Peyer's patch (tissue), 4 donors: ENCODE results near the gene ZBTB16. TPM values are rescaled to one million over a fixed set of nuclear protein-coding genes. Genes with fewer than 3 reads are reported as not detected.
A peak's percentile ranks its signal among the peaks of the same experiment; 100 is the strongest.

Source experiments
- DNase-seq, 3 donors: peaks; one replicate each; pipeline ENCODE4 v3.0.0-alpha.2; 2017 to 2019
- H3K27ac ChIP-seq, 4 donors: fragments of 200-600 bp; sonication (generic); one replicate each; pipeline ENCODE4 v1.5.1; 2016 to 2019
- H3K27me3 ChIP-seq, 2 donors: fragments of 200-600 bp; sonication (generic); one replicate each; pipeline ENCODE4 v1.5.1; 2019
- H3K36me3 ChIP-seq, 3 donors: fragments of 200-600 bp; sonication (generic); one replicate each; pipeline ENCODE4 v1.5.1; 2016 to 2019
- H3K4me1 ChIP-seq, 4 donors: fragments of 200-600 bp; sonication (generic); one replicate each; pipeline ENCODE4 v1.5.1; 2016 to 2019
- H3K4me3 ChIP-seq, 4 donors: fragments of 200-600 bp; sonication (generic); 1 replicate in 3 of 4; 2 replicates in 1 of 4; pipeline ENCODE4 v1.5.1; 2016 to 2019; ENCODE audit warnings: mild to moderate bottlenecking in 1 of 4
- H3K9me3 ChIP-seq, 4 donors: fragments of 200-600 bp; sonication (generic); one replicate each; pipeline ENCODE4 v1.5.1; 2016 to 2019; ENCODE audit warnings: mild to moderate bottlenecking in 1 of 4
- CTCF ChIP-seq, 6 experiments: fragments of 450-650 bp in 4 of 6; fragments of 200-600 bp in 2 of 6; sonication (generic) in 1 of 6; IDR thresholded peaks; one replicate each; pipeline ENCODE4 v1.5.1; 2017 to 2019; ENCODE audit warnings: antibody characterized with exemption in 6 of 6, mild to moderate bottlenecking in 3 of 6, moderate library complexity in 1 of 6
- POLR2A ChIP-seq, 2 donors: fragments of 450-650 bp; IDR thresholded peaks; one replicate each; pipeline ENCODE4 v1.5.1; 2017; ENCODE audit warnings: antibody characterized with exemption in 2 of 2, mild to moderate bottlenecking in 2 of 2, moderate library complexity in 2 of 2
- total RNA-seq, 4 donors: library from RNA; depleted of rRNA; stranded (reverse); fragments of >200 nt; gene quantifications; one replicate each; pipeline ENCODE4 v1.1.0, GENCODE V29; 2016

Gene ZBTB16
- total RNA-seq, 4 donors from 2014 or later, result 84.8 to 257 (median 155) TPM

- DNase-seq, result no peak
- H3K27me3 ChIP-seq, result no peaks in the 10 kb centered on the region
- TF ChIP-seq POLR2A (IDR thresholded peaks at IDR 0.05) (no peak), CTCF (IDR thresholded peaks at IDR 0.05) (no peak)
- H3K36me3 ChIP-seq, result peaks cover 0 to 24% (median 0%) of the 10 kb centered on the region in 3 donors
- H3K4me3 ChIP-seq, result no peak overlapping the region
- no peaks in the 10 kb centered on the region for H3K9me3 ChIP-seq
- H3K27ac ChIP-seq, result peak overlapping the region in 1 of 4 donors; percentile 30
- peaks cover 0 to 36% (median 0%) of the 10 kb centered on the region in 4 donors for H3K4me1 ChIP-seq
These were observed 33.4 kb downstream of the ZBTB16 start for GRCh38 chr11:114092953-114093352.

GRCh38 chr11:114094516-114094915 lies 35.0 kb downstream of the ZBTB16 start:
- Histone ChIP-seq H3K4me3 (no peak overlapping the region), H3K27ac (no peak overlapping the region), H3K9me3 (no peaks in the 10 kb centered on the region), H3K27me3 (no peaks in the 10 kb centered on the region), H3K4me1 (peaks cover 0 to 38% (median 0%) of the 10 kb centered on the region in 4 donors), H3K36me3 (peaks cover 0 to 9% (median 0%) of the 10 kb centered on the region in 3 donors)
- TF ChIP-seq CTCF (IDR thresholded peaks at IDR 0.05), result no peak
- TF ChIP-seq POLR2A (IDR thresholded peaks at IDR 0.05), result no peak
- no peak for DNase-seq

GRCh38 chr11:114095899-114096298 lies 36.4 kb downstream of the ZBTB16 start:
- no peak overlapping the region for H3K4me3 ChIP-seq
- no peak for DNase-seq
- no peak overlapping the region for H3K27ac ChIP-seq
- H3K36me3 ChIP-seq, result peaks cover 0 to 5% (median 0%) of the 10 kb centered on the region in 3 donors
- H3K9me3 ChIP-seq, result no peaks in the 10 kb centered on the region
- H3K4me1 ChIP-seq, result peaks cover 0 to 24% (median 0%) of the 10 kb centered on the region in 4 donors
- no peak for TF ChIP-seq POLR2A (IDR thresholded peaks at IDR 0.05)
- no peak for TF ChIP-seq CTCF (IDR thresholded peaks at IDR 0.05)
- no peaks in the 10 kb centered on the region for H3K27me3 ChIP-seq

DNA sequence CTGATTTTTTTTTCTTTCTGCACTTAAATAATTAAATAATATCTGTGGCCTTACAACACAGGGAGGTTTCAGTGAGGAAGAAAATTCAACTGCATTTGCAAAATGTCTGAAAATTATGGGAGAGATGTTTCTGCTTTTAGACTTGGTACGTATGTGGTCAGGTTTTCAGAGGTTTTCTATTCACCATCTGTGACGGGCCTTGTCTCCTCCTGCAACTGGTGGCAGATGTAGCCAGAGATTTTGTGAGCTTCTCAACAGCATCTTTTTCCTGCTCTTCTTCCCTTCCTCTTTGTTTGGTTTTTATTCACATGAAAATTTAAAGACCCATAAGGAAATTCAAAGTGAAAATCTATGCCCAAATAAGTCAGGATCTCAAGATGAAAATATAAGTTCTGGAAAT lies 38.3 kb downstream of the ZBTB16 start:
- H3K27ac ChIP-seq, result no peak overlapping the region
- TF ChIP-seq POLR2A (IDR thresholded peaks at IDR 0.05) (no peak), CTCF (IDR thresholded peaks at IDR 0.05) (no peak)
- peaks cover 0 to 12% (median 0%) of the 10 kb centered on the region in 4 donors for H3K4me1 ChIP-seq

DNA sequence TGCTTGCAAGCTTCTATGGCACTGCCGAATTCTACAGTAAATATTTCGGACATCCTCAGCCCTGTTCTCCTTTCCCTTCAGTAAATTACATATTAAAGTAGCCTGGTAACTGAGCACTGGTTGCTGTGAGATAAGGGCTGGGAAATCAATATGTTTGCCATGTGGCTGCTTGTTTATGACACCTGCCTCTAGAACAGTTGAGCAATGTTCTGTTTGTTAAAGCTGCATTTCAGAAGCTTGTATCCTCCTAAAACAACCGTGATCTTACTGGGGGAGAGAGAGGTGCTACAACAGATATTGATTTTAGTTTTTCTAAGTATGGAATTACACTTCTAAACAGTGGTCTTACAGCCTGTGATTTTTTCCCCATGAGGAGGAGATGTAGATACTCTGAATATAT lies 39.4 kb downstream of the ZBTB16 start:
- no peaks in the 10 kb centered on the region for H3K9me3 ChIP-seq
- peaks cover 0 to 5% (median 0%) of the 10 kb centered on the region in 3 donors for H3K36me3 ChIP-seq
- TF ChIP-seq CTCF (IDR thresholded peaks at IDR 0.05) (no peak), POLR2A (IDR thresholded peaks at IDR 0.05) (no peak)
- peak in 1 of 3 donors; percentile 35 for DNase-seq
- H3K27me3 ChIP-seq, result no peaks in the 10 kb centered on the region
- H3K4me1 ChIP-seq, result peaks cover 0 to 6% (median 0%) of the 10 kb centered on the region in 4 donors
- no peak overlapping the region for H3K27ac ChIP-seq
- no peak overlapping the region for H3K4me3 ChIP-seq

More for the DNA sequence above, 38.3 kb downstream of the ZBTB16 start:
- no peak overlapping the region for H3K4me3 ChIP-seq
- DNase-seq, result no peak
- no peaks in the 10 kb centered on the region for H3K27me3 ChIP-seq
- H3K9me3 ChIP-seq, result no peaks in the 10 kb centered on the region
- peaks cover 0 to 5% (median 0%) of the 10 kb centered on the region in 3 donors for H3K36me3 ChIP-seq
